GM21723 (cell line): ENCODE data around the gene SERPINA7.
"Not testable (repeated sequence)": the region's sequence is repeated elsewhere in the genome, so short reads cannot be mapped to it uniquely, and the experiment has no call there.

Source experiments
- ATAC-seq: cut with Tn5 transposase; IDR thresholded peaks from one replicate; pipeline ENCODE4 v1.9.1; 2021; ENCODE audit warnings: mild to moderate bottlenecking, moderate library complexity; ENCODE audit not compliant: unreplicated experiment

Gene SERPINA7, protein sequence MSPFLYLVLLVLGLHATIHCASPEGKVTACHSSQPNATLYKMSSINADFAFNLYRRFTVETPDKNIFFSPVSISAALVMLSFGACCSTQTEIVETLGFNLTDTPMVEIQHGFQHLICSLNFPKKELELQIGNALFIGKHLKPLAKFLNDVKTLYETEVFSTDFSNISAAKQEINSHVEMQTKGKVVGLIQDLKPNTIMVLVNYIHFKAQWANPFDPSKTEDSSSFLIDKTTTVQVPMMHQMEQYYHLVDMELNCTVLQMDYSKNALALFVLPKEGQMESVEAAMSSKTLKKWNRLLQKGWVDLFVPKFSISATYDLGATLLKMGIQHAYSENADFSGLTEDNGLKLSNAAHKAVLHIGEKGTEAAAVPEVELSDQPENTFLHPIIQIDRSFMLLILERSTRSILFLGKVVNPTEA

DNA sequence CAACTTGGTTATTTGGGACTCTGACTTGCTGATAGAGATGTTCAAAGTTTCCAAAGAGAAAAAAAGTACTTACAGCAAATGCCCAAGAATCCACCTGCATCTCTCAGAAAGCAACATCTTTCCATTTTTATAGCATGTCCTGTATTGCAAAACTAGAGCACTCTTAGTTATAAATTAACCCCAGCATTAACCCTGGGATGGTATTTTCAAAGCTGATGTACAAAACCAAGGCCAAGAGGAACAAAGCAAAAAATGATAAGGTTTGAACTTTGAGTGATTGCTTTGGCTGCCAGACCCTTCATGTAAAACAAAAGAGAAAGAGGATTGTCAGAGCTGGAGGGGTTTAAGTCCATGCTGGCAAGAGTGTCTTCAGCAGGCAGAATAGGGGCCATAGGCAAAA is at the start of gene SERPINA7:
TSS of gene SERPINA7 (minus strand) at position 103 of the 400 bp plus-strand sequence. CDS start 1,669 bp downstream, outside the sequence.
- no peak for ATAC-seq

DNA sequence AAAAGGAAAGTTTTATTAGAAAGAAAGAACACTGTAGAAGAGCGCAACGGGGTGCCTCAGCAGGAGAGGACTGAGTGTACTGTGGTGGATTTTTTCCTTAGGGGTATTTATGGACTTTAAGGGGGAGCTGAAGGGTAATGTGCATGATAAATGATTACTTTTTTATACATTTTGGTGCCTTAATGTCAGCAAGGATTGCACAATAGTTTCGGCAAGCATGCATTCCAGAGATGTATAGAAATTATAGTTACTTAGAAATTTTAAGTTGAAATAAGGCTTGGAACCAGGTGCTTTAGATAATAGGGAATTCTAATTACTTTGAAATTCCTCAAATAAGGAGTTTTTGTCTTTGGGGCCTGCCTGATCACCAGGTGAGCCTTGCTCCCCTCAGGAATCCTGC is 30.5 kb upstream of the SERPINA7 start:
- ATAC-seq: no peak

DNA sequence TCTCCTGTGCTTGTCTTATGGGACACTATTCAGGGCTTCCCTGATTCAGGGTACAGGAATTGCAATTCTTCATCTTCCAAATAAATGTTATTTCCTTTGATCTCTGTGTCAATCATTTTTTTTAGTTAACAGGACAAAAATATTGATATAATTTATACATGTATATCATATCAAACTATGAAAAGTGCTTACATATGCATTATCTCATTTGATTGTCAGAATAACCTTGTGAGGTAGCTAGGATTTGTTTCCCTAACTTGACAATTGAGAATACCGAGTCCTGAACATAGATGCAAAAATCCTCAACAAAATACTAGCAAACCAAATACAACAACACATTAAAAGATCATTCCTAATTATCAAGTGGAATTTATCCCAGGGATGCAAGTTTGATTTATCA is 11.5 kb upstream of the SERPINA7 start:
- no peak for ATAC-seq

- ATAC-seq: no peak
Observed at GRCh38 chrX:106042296-106042695, 3.8 kb upstream of the SERPINA7 start.

DNA sequence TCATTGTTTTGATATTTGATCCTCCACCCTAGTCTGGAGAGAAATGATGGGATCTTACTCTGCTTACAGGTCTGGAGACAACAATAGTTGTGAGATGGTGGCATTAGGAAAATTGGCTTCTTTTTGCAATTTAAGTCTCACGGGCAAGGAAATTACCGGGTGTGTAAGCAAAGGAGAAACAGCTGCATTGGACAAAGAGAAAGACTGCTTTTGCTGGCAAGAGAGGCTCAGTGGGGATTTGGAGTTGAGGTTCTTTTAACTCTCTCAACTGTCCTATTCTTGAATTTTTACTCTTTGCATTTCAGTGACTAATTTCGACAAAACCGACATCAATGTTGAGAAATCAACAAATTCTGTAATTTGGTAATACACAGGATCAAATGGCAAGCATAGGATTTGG is 2.3 kb upstream of the SERPINA7 start:
- no peak for ATAC-seq

GRCh38 chrX:106039920-106040319 is 1.4 kb upstream of the SERPINA7 start:
- ATAC-seq: no peak

DNA sequence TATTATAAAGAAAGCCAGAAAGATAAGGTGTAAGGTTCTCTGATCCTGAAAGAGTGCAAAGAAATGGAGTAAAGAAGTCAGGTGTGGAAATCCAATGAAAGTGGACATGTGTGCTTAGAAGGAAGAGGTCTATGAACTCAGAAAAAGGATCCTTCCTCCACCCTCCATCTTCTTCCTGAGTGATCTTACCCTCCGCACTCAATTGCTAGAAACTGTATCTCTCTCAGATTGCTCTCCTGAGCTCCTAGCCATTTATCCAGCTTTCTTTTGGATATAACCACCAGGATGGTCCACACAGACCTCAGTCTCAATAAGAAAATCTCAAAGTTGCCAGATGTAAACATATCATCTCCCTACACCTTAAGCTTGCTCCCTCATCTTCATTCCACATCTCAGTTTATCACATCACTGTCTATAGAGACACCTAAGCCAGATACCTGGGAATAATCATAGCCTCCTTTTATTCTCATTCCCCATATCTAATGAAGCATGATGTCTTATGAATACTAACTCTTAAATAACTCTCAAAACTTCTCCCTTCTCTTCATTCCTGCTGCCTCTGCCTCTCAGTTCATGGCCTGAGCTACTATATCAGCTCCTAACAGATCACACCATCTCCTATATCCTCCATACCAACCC is 573 bp downstream of the SERPINA7 start:
- ATAC-seq: no peak

DNA sequence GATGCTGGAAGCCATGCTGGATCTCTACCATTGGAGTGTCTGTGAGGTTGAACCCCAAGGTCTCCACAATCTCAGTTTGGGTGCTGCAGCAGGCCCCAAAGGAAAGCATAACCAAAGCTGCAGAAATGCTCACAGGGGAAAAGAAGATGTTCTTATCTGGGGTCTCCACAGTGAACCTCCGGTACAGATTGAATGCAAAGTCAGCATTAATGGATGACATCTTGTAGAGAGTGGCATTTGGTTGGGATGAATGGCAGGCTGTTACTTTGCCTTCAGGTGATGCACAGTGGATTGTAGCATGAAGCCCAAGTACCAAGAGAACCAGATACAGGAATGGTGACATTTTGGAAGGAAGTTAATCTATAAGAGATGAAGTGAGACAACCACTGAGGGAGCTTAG is 1.8 kb downstream of the SERPINA7 start:
- no peak for ATAC-seq

DNA sequence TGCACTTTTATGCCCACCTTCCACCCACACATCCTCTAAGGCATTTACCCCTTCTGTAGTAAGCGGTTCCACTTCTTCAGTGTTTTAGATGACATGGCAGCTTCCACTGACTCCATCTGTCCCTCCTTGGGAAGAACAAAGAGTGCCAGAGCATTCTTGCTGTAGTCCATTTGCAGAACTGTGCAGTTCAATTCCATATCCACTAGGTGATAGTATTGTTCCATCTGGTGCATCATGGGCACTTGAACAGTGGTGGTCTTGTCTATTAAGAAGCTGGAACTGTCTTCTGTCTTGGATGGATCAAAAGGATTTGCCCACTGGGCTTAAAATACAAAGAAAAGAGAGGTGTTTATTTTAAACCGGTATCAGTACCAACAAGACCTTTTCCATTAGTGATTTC is 3.5 kb downstream of the SERPINA7 start:
- ATAC-seq: no peak

DNA sequence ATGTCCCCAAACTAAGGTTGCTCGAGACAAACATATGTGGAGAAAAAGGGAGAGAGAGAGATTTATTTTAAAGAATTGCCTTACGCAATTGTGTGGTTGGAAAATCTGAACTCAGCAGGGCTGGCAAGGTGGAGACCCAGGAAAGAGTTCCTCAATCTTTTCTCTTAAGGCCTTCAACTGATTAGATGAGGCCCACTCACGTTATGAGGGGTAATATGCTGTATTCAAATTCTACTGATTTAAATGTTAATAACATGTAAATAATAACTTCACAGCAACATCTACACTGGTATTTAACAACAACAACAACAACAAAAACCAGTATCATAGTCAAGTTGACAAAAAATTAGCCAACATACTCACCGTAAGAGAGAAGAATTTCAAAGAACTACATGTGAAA is 14.6 kb downstream of the SERPINA7 start:
- ATAC-seq: no peak

- no peak for ATAC-seq
Observed at GRCh38 chrX:106022238-106022637, 16.3 kb downstream of the SERPINA7 start.

DNA sequence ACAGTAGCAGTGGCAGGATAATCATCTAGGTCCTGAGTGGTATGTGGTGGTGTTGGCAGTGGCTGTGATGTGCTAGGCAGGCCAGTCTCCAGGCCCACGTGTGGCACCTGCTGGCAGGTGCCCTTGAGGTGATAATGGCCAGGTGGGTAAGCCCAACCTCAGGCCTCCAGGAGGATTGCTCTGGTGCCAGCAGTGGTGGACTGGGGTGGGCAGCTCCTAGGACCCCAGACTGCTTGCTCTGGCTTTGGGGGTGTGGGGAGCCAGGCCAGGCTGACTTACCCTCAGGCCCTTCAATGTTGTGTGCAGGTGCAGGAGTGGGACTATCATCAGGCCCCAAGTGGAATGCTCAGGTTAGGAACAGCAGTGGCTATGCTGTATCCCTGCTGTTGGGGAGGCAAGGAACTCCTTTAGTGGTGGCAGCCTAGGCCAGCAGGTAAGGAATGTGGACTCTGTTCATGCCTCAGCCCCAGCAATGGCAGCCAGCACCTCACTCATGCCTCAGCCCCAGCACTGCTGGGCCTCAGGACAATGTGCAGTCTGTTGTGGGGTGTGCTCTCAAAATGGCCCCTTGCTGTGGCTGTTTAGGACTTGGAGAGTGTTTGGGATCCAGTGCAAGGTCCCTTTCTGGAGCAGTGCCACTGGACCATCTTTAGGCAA is 24.3 kb downstream of the SERPINA7 start:
- no peak for ATAC-seq

DNA sequence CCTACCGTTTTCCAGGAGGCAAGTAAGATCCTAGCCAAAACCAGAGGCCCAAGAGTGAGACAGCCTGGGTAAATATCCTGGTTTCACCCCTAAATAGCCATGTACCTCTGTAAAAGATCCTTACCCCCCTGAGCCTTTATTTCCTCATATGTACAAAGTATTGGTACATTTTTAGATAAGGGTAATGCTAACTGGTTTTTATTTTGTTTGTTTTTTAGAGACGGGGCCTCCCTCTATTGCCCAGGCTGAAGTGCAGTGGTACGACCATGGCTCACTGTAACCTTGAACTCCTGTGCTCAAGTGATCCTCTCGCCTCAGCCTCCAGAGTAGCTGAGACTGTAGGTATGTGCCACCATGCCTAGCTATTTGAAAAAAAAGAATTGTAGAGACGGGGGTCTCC is 29.4 kb downstream of the SERPINA7 start:
- ATAC-seq: no peak

DNA sequence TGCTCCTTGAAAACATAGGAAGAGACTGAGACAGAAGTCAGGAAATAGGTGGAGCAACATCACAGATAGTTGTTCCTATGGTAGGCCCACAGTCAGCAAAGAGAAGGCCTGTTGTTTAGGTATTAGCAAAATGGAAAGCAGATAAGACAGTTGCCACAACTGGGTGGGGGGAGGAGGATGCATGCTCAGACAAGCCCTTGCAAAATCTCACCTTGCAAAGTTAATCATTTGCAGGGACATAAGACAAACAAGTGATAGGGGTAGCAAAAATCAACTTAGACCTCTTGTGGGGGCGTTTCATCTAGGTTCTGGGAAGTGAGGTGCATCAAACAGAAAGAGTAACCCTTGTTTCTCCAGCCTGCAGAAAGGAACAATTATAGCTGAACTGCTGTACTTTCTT is 30.7 kb downstream of the SERPINA7 start:
- ATAC-seq: no peak

DNA sequence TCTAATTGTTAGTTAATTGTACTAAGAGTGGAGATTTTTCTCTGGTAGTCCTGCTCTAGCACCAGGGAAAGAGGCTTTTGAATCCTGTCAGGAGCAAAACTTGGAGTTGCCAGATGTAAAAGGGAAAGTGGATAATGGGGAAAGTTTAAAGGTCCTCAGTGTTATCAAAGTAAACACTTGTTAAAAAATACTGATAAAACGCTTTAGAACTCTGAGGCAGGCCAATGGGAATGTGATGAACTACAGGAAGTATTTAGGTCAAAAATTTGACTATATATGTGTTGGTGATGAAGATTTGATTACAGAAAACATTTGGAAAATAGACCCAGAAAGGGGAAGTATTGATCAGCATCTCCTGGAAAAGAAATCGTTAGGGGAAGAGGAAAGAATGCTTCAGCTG is 32.8 kb downstream of the SERPINA7 start:
- ATAC-seq: no peak

DNA sequence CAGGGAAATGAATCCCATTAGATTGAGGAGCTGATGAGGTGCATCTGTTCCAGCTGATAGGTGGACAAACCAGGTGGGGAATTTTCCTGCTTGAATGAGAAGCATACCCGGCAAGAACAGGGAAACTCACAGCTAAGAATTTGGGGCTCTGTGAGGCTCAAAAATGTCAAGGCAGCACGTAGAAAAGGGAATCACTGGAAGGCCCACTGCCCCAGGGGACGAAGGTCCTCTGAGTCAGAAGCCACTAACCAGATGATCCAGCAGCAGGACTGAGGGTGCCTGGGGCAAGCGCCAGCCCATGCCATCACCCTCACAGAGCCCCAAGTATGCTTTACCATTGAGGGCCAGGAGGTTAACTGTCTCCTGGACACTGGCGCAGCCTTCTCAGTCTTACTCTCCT is 37.9 kb downstream of the SERPINA7 start:
- not testable (repeated sequence) for ATAC-seq

GRCh38 chrX:106000203-106000602 is 38.3 kb downstream of the SERPINA7 start:
- no peak for ATAC-seq

- ATAC-seq: no peak
Observed at GRCh38 chrX:105999294-105999693, 39.2 kb downstream of the SERPINA7 start.

GRCh38 chrX:105988487-105988886 is 50.0 kb downstream of the SERPINA7 start:
- not testable (repeated sequence) for ATAC-seq
